ENCODE measurements around the gene C1orf146. TPM values are rescaled to one million over a fixed set of nuclear protein-coding genes. Genes with fewer than 3 reads are reported as not detected.

Gene C1orf146, protein sequence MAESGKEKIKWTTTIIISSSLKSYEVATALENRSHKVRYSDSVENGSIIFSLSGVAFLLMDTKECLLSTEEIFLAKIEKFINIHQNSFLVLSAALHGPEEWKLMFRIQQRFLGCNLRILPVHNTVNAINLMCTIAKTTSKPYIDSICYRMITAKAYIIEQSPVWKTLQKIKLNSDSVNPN
- total RNA-seq, result not detected in 2 replicates

- TF ChIP-seq CTCF (IDR thresholded peaks at IDR 0.05; ENCODE audit: insufficient read depth, low read length, severe bottlenecking), result no peak
- DNase-seq (ENCODE audit: low read depth), result no peak
- Histone ChIP-seq H3K36me3 (ENCODE audit: control insufficient read depth, insufficient read depth, low read length) (no peaks in the 10 kb centered on the region), H3K4me3 (ENCODE audit: low read depth, low read length) (no peak within 1 kb of the TSS), H3K27me3 (ENCODE audit: control insufficient read depth, insufficient read depth, low read length) (no peaks in the 10 kb centered on the region)
- no peak for FAIRE-seq
Measured at GRCh38 chr1:92217721-92218120, at the start of gene C1orf146. TSS of gene C1orf146 (plus strand) at chr1:92217915. CDS start at chr1:92231421, 13,506 bp downstream.

DNA sequence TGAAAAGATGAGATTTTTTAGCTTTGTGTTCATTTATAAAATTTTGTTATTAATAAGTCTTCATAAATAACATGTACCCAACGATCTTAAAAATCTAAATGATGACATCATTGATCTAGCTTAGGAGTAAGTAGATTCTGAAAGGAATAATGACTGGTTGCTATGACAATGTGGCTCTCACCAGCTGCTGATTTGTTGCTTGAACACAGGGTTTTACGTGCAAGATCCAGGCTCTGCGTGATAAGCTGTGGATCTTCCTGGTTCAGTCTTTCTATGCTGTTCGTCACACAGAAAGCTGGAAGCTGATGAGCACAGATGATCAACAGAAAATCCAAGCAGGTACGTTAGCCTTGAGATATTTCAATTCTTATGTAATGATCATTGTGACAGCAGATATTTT, 49.1 kb upstream of the C1orf146 start:
- H3K27me3 ChIP-seq (ENCODE audit: control insufficient read depth, insufficient read depth, low read length), result no peaks in the 10 kb centered on the region
- no peak overlapping the region for H3K4me3 ChIP-seq (ENCODE audit: low read depth, low read length)
- TF ChIP-seq CTCF (IDR thresholded peaks at IDR 0.05; ENCODE audit: insufficient read depth, low read length, severe bottlenecking), result no peak
- no peak for FAIRE-seq
- no peak for DNase-seq (ENCODE audit: low read depth)
- no peaks in the 10 kb centered on the region for H3K36me3 ChIP-seq (ENCODE audit: control insufficient read depth, insufficient read depth, low read length)

- no peaks in the 10 kb centered on the region for H3K36me3 ChIP-seq (ENCODE audit: control insufficient read depth, insufficient read depth, low read length)
- H3K27me3 ChIP-seq (ENCODE audit: control insufficient read depth, insufficient read depth, low read length), result no peaks in the 10 kb centered on the region
- FAIRE-seq (no peak), DNase-seq (ENCODE audit: low read depth) (no peak)
- no peak overlapping the region for H3K4me3 ChIP-seq (ENCODE audit: low read depth, low read length)
- no peak for TF ChIP-seq CTCF (IDR thresholded peaks at IDR 0.05; ENCODE audit: insufficient read depth, low read length, severe bottlenecking)
Measured at GRCh38 chr1:92169214-92170005, 48.3 kb upstream of the C1orf146 start.

GRCh38 chr1:92184632-92185031, 33.1 kb upstream of the C1orf146 start:
- DNase-seq (ENCODE audit: low read depth), result peak; percentile 82
- no peak overlapping the region for H3K4me3 ChIP-seq (ENCODE audit: low read depth, low read length)
- no peaks in the 10 kb centered on the region for H3K27me3 ChIP-seq (ENCODE audit: control insufficient read depth, insufficient read depth, low read length)
- no peaks in the 10 kb centered on the region for H3K36me3 ChIP-seq (ENCODE audit: control insufficient read depth, insufficient read depth, low read length)
- TF ChIP-seq CTCF (IDR thresholded peaks at IDR 0.05; ENCODE audit: insufficient read depth, low read length, severe bottlenecking), result no peak
- no peak for FAIRE-seq

- no peaks in the 10 kb centered on the region for H3K27me3 ChIP-seq (ENCODE audit: control insufficient read depth, insufficient read depth, low read length)
- H3K36me3 ChIP-seq (ENCODE audit: control insufficient read depth, insufficient read depth, low read length), result no peaks in the 10 kb centered on the region
- FAIRE-seq (peak; percentile 66), DNase-seq (ENCODE audit: low read depth) (peak; percentile 5)
- no peak for TF ChIP-seq CTCF (IDR thresholded peaks at IDR 0.05; ENCODE audit: insufficient read depth, low read length, severe bottlenecking)
- no peak overlapping the region for H3K4me3 ChIP-seq (ENCODE audit: low read depth, low read length)
Measured at GRCh38 chr1:92186081-92186480, 31.6 kb upstream of the C1orf146 start.
